ENCODE measurements around the gene SIRT7.

SIRT7 gene

DNA sequence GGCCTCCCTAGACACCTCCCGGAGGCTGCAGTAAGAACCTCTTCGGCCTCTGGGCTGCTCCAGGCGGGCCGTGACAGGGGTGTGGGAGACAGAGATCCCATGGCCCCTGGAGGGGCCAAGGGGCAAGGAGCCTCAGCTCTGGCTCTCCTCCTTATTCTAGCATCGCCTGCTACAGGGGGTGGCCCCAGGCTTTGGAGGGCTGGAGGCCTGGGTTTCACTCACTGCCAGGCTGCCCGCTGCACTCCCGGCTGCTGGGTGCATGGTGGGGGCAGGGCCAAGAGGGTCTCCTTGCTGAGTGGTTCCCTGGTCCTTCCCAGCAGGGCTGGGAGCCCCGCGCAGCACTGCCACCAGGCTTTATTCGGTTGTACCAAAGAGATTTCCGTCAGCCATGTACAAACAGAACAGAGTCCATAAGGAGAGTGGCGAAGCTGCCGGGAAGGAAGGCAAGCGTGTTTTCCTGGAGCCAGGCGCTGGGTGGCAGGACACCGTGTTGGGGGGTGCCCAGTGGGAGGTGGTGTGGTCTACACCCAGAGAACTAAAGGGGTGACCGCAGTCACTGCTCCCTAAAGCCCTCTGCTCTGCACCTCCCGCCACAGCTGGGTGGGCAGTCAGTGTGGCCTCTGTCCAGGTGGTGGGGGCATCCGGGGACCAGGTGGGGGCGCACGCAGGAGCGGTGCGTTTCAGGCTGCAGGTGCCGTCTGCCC lies 13.9 kb downstream of the SIRT7 start:
- no peak for DNase-seq

DNA sequence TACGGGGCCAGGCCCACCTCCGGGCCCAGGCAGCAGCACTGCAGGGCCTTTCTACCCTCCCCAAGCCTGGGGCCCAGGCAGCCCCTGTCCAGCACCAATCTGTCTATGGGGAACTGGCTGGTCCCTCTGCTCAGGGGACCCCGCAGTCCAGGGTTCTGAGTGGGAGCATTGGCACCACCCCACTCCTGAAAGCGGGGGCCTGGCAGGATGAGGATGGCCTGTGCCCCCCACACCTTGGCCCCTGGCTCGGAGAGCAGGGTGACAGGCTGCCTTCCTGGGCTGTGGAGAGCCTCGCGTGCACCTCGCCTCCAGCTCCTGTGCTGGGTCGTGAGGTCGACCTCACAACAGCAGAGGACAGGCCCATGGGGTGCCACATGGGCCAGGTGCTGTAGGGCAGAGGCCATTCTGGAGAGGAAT lies 14.6 kb downstream of the SIRT7 start:
- no peak for DNase-seq

DNA sequence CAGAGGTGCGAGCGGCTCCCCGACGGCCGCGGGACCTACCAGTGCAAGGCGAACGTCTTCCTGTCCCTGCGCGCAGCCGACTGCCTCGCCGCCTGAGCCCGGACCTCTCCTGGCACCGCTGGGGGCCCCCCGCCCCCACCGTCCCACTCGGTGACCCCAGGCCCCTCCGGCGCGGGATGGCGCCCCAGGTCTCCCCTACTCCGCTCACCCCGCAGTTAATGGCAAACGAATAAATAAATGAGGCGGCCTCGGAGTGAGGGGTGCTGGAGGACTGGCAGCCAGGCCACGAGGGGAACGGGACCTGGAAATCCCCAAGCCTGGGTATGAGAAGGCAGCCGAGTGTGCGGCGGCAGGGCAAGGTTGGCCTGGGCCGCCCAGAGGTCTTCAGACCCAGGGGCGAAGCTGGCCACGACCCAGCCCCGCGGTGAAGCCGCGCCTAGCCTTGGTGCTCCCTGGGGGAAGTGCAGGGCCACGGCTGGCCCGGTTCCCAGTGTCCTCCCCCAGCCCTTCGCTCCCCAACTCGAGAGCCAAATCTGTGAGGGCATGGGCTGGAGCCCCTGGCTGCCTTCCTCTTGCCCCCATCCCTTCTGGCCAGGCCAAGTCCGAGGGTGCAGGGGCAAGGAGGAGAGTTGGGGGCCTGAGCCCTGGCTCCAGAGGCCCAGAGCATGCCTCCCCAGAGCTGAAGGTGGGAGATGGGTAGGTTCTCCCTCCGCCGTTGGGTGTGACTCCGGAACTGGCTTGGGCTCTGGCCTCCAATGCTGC lies 15.1 kb downstream of the SIRT7 start:
- no peak for DNase-seq

DNA sequence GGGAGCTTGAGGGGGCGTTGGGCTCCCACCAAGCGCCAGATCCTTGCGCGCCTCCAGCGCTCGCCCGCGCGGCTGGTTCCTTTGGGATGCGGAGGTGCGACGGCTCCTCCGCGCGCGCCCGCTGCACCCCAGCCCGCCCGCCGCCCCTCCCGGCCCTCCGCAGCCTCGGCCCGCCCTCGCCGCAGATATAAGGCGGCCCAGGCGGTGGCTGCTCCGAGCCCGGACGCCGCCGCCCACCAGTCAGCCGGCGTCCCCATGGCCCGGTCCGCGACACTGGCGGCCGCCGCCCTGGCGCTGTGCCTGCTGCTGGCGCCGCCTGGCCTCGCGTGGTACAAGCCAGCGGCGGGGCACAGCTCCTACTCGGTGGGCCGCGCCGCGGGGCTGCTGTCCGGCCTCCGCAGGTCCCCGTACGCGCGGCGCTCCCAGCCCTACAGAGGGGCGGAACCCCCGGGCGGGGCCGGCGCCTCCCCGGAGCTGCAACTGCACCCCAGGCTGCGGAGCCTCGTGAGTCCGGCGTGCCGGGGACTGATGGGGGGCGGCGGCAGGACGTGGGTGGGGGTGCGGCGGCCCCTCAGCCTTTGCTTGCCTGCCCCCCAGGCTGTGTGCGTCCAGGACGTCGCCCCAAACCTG lies 15.8 kb downstream of the SIRT7 start, which contains the start of gene NPB:
Gene NPB (plus strand): TSS at position 216 of the 630 bp plus-strand sequence. CDS start 40 bp downstream, at position 256.
- DNase-seq = no peak

DNA sequence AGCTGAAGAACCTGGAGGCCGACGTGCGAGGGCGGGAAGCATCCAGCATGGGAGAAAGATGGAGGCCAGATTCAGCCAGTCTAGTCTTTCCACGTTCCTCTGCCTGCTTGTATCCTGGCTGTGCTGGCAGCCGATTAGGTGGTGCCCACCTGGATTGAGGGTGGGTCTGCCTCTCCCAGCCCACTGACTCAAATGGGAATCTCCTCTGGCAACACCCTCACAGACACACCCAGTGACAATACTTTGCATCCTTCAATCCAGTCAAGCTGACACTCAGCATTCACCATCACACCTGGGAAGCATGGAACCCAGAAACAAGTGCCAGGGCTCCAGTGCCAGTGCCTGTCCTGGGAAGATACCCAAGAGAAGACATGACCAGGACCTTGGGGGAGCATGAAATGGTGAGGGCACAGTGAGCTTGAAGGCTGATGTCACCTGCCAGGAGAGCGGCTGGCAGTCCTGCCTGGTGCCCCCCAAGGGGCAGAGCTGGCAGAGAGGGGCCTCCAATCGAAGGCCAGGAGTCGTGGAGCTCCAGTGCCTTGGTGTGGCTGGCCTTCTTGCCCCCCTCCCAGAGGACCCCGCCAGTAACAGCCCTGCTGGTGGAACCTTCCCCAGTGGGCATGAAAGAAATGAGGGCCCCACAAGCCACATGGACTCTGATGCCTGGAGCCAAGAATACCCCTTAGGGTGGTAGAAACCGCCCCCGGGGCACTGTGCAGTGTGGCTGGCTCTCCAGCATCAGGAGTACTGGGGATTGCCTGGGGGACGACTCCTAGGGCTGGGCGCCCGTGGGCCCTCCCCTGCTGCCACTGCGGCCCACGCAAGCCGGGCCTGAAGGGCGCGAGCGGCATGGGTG lies 16.6 kb downstream of the SIRT7 start:
- DNase-seq = no peak

DNA sequence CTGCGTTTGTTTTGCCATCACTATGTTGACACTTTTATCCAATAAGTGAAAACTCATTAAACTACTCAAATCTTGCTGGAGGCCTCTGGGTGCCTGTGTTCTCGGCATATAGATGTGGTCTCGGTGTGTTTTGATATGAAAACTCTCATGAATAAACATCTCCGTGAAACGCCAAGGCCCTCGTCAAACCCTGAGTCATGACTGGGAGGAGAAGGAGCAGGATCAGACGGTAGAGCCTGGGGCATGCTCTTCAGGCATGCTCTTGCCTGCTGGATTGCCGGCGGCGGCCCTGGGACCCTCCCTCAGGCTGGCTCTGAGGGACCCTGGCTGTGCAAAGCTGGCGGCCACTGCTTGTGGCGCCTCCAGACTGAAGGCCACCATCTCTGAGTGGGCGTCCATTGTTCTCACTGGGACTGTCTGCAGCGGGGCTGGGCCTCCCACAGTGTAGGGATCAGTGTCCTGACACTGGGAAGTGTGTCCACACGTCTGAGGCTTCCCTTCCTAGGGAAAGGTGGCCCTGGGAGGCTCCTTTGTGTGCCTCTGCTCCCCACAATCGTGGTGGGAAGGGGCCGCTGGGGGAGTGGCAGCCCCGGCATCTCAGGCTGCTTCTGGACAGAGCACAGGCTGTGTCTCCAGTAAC lies 17.7 kb downstream of the SIRT7 start:
- DNase-seq = no peak

DNA sequence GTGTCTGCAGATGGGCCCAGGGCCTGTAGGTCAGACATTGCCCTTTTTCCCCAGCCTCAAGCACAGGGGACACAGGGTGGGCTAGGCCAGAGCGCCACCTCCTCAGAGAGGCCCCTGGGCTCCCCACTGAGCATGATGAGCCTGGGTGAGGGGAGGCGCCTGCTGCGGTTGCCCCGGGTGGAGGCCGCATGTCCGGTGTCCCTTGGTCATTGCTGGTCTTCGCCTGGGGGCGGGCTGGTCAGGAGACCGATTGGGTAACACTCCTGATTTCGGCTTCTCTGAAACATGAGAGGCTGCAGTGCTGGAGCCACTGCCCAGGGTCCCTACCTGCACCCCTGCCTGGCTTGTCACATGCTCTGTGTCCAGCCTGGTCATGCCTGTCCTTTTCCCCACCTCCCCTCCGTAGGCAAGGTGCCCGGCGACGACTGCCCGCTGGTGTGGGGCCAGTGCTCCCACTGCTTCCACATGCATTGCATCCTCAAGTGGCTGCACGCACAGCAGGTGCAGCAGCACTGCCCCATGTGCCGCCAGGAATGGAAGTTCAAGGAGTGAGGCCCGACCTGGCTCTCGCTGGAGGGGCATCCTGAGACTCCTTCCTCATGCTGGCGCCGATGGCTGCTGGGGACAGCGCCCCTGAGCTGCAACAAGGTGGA lies 18.3 kb downstream of the SIRT7 start:
- DNase-seq = no peak

DNA sequence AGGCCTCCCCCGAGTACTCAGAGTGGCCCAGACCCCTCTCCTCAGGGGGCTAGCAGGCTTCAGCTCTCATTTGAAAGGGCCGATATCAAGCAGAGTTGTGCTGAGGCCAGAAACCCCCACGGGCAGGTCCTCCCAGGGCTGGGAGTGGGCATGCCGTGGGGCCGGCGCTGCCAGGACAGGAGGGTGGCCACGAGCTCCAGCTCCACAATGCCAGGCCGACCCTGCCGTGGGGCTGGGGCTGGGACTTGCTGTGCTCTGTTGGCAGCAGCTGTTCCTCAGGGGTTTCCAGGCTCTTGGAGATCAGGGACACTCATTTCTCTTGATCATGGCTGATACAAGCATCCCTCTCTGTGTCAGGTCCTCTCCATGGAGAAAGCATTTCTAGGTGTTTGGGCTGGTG lies 19.1 kb downstream of the SIRT7 start:
- no peak for DNase-seq

DNA sequence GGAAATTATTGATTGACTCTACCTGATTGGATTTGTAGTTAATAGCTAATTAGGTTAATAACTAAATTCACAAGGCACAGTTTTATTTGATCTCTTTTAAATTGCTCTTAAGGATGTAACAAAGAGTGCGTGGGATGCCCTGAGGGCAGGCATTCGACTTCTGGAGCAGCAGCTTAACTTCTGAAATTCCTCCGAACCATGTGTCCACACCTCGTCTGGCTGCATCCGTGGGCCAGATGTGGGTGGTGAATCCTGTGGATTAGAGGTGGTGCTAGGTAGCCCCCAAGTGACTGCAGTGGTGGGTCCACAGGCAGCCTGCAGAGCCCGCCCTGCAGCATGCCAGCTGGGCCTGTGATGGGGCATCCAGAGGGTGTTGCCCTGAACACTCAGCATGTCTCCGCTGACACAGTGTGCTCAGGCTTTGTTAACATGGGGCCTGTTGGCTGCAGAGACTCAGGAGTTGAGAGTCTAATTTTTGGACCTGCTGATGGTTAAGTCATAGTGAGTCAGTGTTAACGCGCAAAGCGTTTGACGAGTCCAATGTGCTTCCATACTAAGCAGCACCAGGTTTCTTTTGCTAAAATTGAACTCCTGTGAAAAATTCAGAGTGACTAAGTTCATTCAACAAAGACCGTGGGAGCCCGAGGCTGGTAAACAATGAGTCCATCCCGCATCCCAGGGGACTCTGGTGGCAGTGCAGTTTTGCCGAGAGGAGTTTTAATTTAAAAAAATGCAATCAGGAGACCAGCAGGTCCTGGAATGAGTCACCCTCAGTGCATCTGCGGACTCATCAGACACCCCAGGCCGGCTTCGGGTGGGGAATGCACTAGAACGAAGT lies 19.7 kb downstream of the SIRT7 start:
- no peak for DNase-seq

DNA sequence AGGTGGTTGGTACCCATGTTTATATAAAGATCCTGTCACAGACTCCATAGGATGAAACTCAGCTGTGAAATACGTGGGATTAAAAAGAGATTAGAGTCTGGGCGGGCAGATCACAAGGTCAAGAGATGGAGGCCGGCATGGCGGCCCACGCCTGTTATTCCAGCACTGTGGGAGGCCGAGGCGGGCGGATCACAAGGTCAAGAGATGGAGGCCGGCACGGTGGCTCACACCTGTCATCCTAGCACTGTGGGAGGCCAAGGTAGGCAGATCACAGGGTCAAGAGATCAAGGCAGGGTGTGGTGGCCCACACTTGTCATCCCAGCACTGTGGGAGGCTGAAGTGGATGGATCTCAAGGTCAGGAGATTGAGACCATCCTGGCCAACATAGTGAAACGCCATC lies 22.6 kb downstream of the SIRT7 start:
- DNase-seq = no peak

DNA sequence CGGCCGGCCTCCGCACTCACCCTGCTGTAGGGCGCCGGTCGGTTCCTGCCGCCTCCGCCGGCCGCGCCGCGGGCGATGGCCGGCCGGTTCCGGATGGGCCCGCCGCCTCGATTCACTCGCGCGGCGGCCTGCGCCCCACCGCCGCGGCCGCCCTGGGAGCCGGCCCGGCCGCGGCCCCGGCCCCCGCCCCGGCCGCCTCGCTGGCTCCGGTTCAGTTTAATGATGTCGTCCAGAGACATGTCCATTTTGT lies 26.7 kb downstream of the SIRT7 start:
- DNase-seq = no peak

DNA sequence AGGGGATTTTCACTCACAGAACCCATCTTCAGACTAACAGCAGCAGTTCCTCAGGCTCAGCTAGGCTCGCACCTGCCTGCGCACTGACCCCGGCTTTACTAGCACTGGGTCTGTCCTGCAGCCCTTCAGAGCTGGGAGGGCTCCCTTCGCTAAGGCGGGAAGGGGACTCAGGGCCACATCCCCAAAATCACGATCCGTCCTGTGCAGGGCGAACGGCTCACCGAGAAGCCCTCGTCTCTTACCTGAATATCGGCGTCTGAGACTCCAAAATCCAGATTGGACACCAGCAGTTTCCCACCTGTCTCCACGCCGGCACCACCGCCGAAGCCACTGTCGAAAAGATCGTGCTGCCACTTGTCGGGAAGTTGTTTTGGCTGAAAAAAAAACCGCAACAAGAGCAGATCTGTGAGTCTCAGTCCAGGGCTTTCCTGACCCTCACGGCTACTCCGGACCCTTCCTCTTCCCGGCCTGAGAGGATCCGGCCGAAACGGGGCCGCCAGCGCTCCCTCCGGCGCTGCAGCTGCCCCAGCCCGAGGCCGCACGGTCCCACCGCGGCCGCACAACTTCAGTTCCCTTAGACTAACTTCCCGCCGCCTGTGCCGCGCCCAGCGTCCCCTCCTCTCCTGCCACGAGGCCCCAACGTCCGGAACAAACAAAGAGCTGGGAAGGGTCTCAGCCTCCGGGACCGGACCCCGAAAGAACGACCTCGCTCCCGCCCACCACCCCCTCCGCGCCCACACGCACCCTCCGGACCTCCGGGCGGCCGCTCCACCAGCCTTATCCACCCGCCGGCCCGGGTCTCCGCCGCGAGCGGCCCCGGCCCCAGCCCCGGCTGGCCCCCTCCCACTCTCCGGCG lies 27.3 kb downstream of the SIRT7 start:
- DNase-seq = no peak

DNA sequence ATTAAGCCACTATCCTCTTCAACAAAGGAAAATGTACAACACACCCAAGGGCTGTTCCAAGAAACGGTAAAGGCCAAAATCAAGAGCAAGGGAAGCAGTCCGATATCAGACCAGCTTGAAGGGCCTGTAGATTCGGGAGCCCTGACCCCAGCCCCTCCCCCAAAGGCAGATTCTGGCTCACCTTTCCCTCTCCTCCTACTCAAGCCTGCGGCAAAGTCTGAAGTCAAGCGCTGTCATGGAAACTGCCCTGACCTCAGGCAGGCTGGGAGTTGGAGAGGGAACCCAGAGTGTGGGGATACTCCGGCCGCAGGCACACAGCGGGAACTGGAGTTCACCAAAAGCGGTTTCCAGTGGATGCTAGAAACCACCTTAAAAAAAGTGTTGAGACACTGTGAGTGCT lies 28.4 kb downstream of the SIRT7 start:
- DNase-seq = no peak

DNA sequence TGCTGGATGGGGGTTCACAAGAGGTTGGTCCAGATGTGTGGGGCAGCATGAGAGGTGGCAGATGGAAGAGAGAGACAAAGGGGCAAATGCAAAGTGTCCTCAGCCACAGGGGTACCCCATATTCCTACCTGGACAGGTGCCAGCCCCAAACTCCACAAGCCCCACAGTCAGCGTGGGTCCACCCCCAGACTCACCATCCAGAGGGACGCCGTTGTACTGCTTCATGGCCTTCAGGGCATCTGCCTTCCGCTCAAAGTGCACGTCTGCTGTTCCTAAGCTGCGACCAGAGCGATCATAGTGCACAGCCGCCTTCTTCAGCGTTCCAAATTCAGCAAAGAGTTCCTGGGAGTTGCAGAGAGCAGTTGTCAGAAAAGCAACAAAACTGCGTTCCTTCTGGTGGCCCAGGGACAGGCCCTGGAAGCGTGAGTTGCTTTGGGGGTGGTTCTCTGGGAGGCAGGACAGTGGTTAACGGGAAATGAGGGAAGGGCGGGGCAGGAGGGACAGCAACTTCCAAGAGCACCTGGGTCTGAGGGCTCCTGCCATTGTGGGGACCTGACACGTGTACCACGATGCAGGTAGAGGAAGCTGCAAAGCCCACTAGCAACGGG lies 28.9 kb downstream of the SIRT7 start:
- DNase-seq = no peak

DNA sequence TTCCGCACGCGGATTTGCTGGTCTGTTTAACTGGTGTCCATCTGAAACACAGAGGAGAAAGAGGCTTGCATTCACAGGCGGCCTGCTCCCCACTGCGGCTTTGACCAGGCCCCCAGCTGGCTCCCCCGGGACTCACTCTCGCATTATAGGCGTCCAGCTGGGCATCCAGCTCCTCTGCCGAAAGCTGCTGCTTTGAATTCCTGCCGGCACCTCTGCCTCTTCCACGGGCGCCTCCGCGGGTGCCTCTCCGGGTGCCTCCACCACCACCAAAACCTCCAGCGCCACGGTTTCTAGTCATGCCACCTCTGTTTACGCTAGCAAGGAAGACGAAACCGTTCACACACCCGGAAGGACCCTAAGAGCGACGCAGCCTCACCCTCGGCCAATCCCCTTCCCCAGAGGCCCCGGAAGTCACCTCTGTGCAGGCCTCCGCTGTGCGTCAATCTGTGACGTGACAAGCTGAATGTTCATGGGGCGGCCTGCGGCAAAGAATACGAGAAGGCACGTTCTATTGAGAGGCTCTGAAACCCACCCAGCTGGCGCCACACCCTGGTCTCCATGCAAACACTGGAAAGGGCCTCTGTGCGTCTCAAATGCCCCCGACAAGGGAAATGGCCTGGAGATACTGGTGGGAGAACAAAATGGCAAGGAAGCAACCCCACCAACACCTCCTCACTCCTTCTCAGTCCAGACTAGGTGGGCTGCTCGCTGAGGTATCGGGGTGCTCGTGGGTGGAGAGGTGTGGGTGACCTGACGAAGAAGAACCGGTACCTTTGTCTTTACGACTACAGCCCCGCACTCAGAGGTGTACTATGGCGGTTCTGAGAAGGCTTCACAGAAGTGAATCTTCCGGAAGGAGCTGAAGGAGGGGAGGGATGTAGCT lies 29.6 kb downstream of the SIRT7 start:
- no peak for DNase-seq

DNA sequence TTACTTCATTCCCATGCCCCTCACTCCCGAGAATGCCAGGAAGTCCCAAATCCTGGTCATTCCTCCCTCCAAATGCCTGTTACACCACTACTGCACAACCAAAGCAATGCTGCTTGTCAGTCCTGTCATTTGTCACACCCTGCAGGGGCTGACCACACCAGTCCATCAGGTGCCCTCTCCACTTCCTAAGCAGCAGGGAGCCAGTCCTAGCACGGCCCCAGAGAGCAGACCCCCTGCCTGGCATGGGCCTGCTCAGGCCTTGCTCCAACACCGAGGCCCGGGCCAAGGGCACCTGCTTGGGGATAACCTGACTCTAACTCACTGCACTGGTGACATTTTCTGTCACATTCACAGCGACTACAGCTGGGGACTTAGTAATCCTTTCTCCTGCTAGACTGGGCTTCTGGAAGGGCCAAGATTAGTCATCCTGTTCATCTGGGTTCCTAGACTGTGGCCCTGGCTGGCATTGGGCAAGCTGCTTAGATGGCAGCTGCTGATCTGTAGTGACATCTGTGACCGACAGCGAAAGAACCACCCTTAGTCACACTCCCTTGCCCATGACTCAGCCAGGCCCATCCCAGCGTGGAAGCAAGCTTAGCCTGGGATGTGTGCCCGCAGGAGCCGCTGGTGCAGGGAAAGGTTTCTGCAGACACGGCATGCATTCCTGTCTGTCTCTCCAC lies 32.0 kb downstream of the SIRT7 start:
- DNase-seq = no peak

DNA sequence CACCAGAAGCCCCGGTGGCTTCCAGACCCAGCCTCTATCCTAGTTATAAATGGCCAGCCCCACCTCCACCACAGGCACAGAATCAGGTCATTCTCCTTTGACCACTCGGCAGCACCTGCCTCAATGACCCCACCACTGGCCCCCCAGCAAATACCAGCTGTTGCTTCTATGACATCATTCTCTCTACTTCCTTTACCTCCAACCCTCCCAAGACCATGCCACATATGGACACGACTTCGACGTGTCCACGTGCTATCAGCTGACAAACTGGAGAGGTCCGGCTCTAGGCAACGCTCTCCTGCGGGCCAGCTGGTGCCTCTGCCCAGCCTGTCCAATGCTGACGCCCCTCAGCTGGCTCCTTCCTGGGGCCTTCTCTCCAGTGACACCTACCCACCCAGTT lies 32.5 kb downstream of the SIRT7 start:
- DNase-seq = no peak

DNA sequence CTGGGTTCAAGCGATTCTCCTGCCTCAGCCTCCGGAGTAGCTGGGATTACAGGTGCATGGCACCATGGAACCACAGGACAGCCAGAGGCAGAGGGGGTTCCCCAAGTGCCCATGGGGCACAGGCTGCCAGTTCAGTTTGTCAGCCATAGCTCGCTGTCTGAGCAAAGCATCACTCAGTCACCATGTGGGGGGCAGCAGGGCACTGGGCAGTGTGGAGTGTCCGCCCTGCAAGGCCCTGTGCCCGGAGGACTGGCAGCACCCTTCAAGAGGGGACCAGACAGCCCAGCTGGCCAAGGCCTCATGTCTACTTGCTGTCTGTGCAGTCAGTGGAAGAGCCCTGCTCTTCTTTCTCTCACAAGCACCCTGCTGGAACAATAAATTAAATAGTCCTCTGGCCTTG lies 33.0 kb downstream of the SIRT7 start:
- DNase-seq = no peak

Data from NCI-H1092 treated with DMSO at 0.1 percent for 48 hours (cell line).